ENCODE measurements around the gene SIPA1L3.

SIPA1L3 gene

DNA sequence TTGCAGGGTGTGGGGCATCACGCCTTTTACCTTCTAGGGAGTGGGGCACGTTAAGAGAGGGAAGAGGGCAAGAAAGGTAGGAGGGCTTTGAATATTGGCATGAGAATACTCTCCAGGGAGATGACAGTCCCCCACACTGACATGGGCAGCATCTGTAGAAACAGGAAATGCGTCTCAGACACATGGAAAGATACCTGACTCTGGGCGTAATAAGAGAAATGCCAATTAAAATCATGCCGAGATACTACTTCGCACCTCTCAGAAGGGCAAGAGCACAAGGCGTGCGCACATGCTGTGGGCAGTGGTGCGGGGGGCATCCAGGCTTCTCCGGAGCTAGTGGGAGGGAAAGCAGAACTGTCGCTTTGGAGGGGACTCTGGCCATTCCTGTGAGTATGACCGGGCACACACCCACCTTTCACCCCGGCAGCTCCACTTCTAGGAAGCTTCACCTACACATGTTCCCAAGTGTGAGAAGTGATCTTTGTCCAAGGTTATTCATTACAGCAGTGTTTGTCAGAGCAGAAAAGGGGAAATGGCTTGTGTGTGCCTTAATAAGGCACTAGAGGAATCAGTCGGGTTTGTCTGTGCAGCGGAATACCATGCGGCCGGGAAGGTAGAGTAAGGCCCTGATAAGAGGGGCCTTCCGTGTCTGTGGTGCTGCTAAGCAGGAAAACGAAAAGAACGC, 99.5 kb downstream of the SIPA1L3 start:
- TF ChIP-seq ZFP3 (CRISPR knock-in tag; IDR thresholded peaks at IDR 0.05): no peak
- no peak for TF ChIP-seq CSDC2 (CRISPR knock-in tag; IDR thresholded peaks at IDR 0.05)
- TF ChIP-seq PPARA (CRISPR knock-in tag; IDR thresholded peaks at IDR 0.05; ENCODE audit: borderline replicate concordance): no peak
- TF ChIP-seq, protein P1, sequence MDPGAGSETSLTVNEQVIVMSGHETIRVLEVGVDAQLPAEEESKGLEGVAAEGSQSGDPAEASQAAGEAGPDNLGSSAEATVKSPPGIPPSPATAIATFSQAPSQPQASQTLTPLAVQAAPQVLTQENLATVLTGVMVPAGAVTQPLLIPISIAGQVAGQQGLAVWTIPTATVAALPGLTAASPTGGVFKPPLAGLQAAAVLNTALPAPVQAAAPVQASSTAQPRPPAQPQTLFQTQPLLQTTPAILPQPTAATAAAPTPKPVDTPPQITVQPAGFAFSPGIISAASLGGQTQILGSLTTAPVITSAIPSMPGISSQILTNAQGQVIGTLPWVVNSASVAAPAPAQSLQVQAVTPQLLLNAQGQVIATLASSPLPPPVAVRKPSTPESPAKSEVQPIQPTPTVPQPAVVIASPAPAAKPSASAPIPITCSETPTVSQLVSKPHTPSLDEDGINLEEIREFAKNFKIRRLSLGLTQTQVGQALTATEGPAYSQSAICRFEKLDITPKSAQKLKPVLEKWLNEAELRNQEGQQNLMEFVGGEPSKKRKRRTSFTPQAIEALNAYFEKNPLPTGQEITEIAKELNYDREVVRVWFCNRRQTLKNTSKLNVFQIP (CRISPR knock-in tag; IDR thresholded peaks at IDR 0.05; ENCODE audit: borderline replicate concordance, low read depth): no peak
- no peak for TF ChIP-seq ZNF8 (CRISPR knock-in tag; IDR thresholded peaks at IDR 0.05)
- ATAC-seq: no peak

GRCh38 chr19:38009650-38010242, 102.7 kb downstream of the SIPA1L3 start:
- TF ChIP-seq ARNTL (CRISPR knock-in tag; IDR thresholded peaks at IDR 0.05; ENCODE audit: borderline replicate concordance, low read depth) (no peak), ISL1 (CRISPR knock-in tag; IDR thresholded peaks at IDR 0.05) (no peak), GLIS3 (CRISPR knock-in tag; IDR thresholded peaks at IDR 0.05) (no peak), ZFP3 (CRISPR knock-in tag; IDR thresholded peaks at IDR 0.05) (no peak), OSR1 (CRISPR knock-in tag; IDR thresholded peaks at IDR 0.05) (no peak), ZC3H10 (CRISPR knock-in tag; IDR thresholded peaks at IDR 0.05) (no peak), CSRNP3 (CRISPR knock-in tag; IDR thresholded peaks at IDR 0.05) (no peak), BACH2 (CRISPR knock-in tag; IDR thresholded peaks at IDR 0.05; ENCODE audit: borderline replicate concordance) (no peak)
- TF ChIP-seq, protein P2, sequence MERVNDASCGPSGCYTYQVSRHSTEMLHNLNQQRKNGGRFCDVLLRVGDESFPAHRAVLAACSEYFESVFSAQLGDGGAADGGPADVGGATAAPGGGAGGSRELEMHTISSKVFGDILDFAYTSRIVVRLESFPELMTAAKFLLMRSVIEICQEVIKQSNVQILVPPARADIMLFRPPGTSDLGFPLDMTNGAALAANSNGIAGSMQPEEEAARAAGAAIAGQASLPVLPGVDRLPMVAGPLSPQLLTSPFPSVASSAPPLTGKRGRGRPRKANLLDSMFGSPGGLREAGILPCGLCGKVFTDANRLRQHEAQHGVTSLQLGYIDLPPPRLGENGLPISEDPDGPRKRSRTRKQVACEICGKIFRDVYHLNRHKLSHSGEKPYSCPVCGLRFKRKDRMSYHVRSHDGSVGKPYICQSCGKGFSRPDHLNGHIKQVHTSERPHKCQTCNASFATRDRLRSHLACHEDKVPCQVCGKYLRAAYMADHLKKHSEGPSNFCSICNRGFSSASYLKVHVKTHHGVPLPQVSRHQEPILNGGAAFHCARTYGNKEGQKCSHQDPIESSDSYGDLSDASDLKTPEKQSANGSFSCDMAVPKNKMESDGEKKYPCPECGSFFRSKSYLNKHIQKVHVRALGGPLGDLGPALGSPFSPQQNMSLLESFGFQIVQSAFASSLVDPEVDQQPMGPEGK (CRISPR knock-in tag; IDR thresholded peaks at IDR 0.05; ENCODE audit: borderline replicate concordance): no peak
- no peak for ATAC-seq

DNA sequence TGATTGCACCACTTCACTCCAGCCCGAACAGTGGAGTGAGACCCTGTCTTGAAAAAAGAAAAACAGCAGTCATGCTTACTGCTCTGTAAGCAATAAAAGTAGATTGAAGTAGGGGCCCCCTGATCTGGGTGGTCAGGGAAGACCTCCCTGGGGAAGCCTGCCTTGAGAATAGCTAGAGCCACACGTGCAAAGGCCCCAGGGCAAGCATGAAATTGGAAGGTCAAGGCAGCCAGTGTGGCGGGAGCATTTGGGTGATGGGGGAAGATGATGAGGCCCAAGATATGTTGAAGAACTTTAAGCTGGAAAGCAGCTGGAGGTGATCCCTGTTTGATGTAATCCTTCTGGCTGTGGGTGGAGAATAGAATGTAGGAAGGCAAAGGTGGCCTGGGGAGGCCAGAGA, 104.4 kb downstream of the SIPA1L3 start:
- no peak for ATAC-seq
- TF ChIP-seq, protein P2 (CRISPR knock-in tag; IDR thresholded peaks at IDR 0.05; ENCODE audit: borderline replicate concordance): no peak
- TF ChIP-seq ZC3H10 (CRISPR knock-in tag; IDR thresholded peaks at IDR 0.05): no peak
- no peak for TF ChIP-seq ZFP3 (CRISPR knock-in tag; IDR thresholded peaks at IDR 0.05)
- TF ChIP-seq CSDC2 (CRISPR knock-in tag; IDR thresholded peaks at IDR 0.05): no peak
- TF ChIP-seq GLIS3 (CRISPR knock-in tag; IDR thresholded peaks at IDR 0.05): no peak
- TF ChIP-seq ZNF565 (CRISPR knock-in tag; conservative IDR thresholded peaks at IDR 0.05; ENCODE audit: low read depth): no peak
- no peak for TF ChIP-seq ARNTL (CRISPR knock-in tag; IDR thresholded peaks at IDR 0.05; ENCODE audit: borderline replicate concordance, low read depth)
- TF ChIP-seq ZFP30 (CRISPR knock-in tag; IDR thresholded peaks at IDR 0.05): no peak
- TF ChIP-seq OSR1 (CRISPR knock-in tag; IDR thresholded peaks at IDR 0.05): no peak
- TF ChIP-seq TOX (CRISPR knock-in tag; IDR thresholded peaks at IDR 0.05; ENCODE audit: borderline replicate concordance): no peak
- TF ChIP-seq SNAI2 (CRISPR knock-in tag; IDR thresholded peaks at IDR 0.05): no peak
- no peak for TF ChIP-seq BACH2 (CRISPR knock-in tag; IDR thresholded peaks at IDR 0.05; ENCODE audit: borderline replicate concordance)
- no peak for TF ChIP-seq CREB5 (CRISPR knock-in tag; IDR thresholded peaks at IDR 0.05; ENCODE audit: low read depth)
- TF ChIP-seq ISL1 (CRISPR knock-in tag; IDR thresholded peaks at IDR 0.05): no peak
- no peak for TF ChIP-seq PPARA (CRISPR knock-in tag; IDR thresholded peaks at IDR 0.05; ENCODE audit: borderline replicate concordance)
- TF ChIP-seq ESRRG (CRISPR knock-in tag; IDR thresholded peaks at IDR 0.05): no peak
- no peak for TF ChIP-seq ZNF8 (CRISPR knock-in tag; IDR thresholded peaks at IDR 0.05)
- TF ChIP-seq CSRNP3 (CRISPR knock-in tag; IDR thresholded peaks at IDR 0.05): no peak
- TF ChIP-seq ZNF70 (CRISPR knock-in tag; IDR thresholded peaks at IDR 0.05): no peak
